ENCODE data around the gene RAB11FIP3.

RAB11FIP3 gene

DNA sequence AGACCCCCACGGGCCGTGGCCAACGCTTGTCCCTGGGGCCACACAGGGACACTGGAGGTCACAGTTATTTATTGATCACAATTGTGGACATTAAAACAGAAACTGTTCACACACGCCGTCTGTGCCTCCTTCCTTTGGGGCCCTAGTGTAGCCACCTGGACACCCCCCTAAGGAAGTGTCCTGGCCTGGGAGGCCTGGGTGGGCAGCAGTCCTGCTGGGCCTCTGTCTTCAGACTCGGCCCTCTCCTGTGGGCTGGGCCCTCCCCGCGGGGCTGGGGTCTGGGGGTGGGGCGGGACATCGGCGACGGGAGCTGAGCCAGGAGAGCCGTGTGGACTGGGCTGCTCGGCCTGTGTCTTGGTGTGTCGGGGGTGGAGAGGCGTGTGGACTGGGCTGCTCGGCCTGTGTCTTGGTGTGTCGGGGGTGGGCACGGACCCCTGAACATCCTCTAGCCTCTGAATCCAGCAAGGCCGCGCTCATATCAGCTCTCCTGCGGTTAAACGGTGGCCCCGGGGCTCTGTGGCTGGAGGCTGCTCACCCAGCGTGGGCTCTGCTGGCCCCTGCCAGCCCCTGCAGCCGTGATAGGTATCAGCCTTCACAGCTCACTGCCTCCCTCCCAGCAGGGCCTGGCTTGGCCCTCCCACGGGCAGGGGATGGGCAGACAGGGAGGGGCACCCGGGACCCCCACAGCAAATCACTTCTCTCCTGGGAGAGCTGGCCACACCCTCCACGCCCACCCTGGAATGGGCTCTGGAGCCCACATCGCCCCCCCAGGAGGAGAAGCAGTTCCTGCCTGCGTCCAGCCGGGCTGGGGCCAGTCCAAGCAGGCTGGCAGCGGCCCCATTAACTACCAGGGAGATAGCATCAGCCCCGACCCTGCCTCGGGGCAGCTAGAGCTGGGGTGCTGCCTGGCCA, 140.2 kb downstream of the RAB11FIP3 start:
- no peak for DNase-seq (ENCODE audit: low read depth, low spot score)

DNA sequence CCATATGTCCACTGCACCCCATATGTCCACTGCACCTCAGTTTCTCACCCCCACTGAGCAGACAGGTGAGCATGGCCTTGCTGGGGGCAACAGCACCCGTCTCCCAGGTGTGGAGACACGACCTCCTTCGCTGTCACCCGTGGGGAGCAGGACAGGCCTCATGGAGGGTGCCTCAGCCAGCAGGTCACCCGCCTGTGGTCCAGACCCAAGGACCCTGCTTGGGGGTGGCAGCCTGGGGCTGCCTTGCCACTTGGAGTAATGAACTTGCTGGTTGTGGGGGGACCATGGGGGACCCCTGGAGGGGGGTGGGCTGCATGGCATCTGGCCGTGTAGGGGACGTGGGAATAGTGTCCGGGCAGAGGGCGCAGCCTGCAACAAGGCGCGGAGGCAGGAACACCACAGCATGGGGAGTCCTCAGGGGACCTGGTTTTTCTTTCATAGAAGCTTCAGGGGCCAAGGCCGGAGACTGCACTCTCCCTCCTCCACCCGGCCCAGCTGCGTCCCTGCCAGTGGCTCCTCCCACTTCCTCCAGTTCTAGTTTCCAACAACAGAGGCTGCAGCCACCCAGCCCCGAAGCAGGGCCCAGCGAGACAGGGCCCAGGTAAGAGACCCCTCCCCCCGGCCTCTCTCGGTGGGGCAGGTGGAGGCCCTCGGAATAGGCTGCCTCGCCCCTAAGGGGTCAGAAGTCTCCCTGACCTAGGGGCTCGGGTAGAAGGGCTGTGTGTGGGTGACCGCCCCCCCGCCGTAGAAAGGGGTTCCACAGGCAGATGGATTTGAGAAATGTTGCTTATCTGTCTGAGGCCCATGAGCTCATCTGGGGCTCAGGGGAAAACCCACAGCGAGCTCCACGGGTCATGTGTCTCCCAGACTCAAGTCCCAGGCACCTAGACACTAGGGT, 141.3 kb downstream of the RAB11FIP3 start, which contains the start of gene NHLRC4:
Gene NHLRC4, plus strand, starts transcription at position 531 of the 898 bp plus-strand sequence. CDS start 1,043 bp downstream, outside the sequence.
- no peak for DNase-seq (ENCODE audit: low read depth, low spot score)

DNA sequence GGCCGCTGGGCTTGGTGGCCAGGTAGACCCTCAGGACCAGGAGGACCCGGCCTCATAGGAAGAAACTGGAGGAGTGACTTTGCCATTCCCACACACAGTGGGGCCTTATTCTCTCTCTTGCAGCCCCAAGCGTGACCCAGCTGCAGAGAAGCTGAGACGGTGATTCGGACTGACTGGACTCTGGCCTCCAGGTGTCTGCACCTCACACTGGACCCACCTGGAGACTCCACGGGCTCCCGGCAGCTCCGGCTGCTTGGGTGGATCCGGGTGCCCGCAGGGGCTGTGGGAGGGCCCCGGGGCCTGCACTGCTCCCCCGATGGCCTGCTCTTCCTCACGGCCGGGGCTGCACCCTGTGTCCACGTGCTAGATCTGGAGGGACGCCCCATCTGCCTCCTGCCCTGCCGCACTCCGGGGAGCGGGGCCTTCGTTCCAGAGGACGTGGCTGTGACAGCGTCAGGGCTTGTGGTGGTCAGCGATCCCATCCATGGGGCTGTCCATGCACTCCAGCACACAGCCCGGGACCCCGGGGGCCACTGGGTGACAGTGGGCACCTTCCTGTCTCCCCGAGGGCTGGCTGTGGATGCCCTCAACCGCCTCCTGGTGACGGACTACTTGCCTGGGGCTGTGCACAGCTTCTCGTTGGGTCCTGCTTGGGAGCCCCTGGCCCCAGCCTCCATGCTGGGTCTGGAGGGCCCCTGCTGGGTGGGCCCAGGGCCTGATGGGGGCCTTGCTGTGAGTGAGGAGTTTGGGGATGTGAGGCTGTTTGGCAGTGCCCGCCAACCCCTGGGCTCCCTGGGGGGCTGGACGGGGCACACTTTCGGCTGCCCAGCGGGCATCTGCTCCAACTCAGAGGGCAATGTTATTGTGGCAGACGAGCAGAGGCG, 142.2 kb downstream of the RAB11FIP3 start:
- no peak for DNase-seq (ENCODE audit: low read depth, low spot score)

DNA sequence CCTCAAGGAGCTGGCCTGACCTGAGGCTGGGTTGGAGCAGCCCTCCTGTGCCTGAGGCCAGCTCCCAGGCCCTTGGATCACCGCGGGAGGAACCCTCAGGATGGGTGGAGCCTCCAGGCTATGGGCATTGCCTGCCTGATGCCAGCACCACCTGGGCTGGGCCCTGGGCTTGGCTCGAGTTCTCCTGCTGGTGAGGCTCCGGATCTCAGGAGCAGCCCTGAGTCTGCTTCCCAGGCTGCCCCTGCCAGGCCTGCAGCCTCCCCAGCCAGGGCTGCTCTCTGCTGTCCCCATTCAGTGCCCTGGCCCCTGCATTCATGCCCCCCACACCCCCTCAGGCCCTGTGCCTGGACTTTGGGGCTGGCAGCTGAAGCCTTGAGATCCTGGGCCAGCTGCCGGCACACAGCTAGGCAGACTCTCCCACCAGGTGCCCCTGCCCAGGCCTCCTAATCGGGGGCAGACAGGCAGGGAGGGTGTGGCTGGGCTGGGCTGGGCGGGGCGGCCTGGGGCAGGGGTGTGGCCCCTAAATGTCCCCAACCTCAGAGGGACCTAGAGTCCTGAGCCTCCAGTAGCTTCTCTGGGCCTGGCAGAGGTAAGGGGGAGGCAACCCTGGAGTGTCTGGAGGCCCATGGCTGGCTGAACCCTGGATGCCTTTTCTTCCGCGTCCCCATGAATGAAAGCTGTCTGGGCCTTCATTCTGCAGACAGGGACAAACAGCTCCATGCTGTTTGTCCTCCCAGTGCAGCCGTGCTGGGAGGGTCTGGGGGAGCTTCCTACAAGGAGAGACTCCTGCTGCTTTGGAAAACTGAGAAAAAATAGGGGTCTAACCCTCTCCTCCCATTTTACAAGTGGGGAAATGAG, 143.2 kb downstream of the RAB11FIP3 start:
- no peak for DNase-seq (ENCODE audit: low read depth, low spot score)

DNA sequence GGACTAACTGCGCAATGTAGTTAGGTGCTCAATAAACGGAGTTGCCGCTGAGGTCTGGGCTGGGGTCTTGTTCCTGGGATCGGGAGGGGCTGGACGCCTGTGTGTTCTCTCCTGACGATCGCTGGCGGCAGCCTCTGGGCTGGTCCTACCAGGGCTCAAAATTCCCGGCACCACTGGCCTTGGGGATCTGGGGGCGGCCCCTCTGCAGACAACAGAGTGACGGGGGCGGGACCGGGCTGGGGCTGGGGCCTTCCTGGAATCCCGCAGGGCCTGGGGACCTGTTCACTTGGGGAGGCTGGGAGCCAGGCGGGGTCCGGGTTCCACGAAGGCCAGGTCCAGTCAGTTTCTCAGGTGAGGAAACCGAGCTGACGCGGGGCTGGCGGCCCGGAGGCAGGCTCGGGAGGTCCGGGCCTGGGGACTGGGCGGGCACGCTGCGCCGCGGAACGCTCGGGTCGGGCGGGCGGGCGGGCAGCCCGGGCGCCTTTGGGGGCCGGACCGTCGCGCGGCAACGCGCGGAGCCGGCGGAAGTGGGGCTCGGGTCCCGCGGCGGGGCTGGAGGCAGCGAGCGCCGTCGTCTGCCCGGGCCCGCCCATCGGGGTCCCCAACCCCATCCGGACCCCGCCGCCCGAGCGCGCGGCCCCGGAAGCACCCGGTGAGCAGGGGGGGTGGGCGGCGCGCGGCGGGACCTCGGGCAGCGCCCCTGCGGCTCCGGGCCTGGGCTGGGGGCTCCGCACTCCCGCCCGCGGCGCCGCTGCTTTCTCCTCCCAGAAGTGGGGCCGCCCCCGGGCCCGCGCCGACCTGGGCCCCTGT, 144.2 kb downstream of the RAB11FIP3 start, which contains the start of gene PIGQ:
Gene PIGQ, plus strand, starts transcription at position 524 of the 810 bp plus-strand sequence. CDS start 4,107 bp downstream, outside the sequence.
- DNase-seq (ENCODE audit: low read depth, low spot score), result no peak

Data from iPS DF 19.7 (cell line).